Uterus (tissue), 2 donors: ENCODE measurements around the gene COX7A1.

Source experiments
- POLR2A ChIP-seq, 2 donors: fragments of 450-650 bp; IDR thresholded peaks; one replicate each; pipeline ENCODE4 v1.6.1; 2016; ENCODE audit warnings: antibody characterized with exemption in 2 of 2, mild to moderate bottlenecking in 1 of 2, moderate library complexity in 1 of 2
- TF ChIP-seq, protein P1 (sequence below), 4 experiments: fragments of 200-600 bp in 2 of 4; fragments of 450-650 bp in 2 of 4; sonication (generic) in 2 of 4; IDR thresholded peaks; one replicate each; pipeline ENCODE4 v1.5.1; 2016 to 2019; ENCODE audit warnings: antibody characterized with exemption in 4 of 4, mild to moderate bottlenecking in 2 of 4, moderate library complexity in 1 of 4

DNA sequence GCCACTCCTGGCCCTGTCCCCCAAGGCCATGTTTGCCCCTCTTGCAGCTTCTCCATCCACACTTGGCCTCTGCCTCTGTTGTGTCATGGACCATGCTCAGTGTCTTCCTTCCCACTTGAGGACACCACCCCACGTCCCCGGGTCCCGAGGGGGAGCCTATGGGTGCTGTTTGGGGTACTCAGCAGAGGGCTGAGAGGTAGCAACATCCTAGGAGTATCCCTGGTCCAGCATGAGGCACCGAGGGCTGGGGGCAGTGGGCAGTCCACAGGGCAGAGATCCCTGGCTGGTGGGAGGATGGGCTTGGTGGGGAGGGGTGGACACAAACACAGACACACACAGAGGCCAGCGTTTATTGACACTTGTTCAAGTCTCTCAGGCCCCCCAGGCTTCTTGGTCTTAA, 1.7 kb downstream of the COX7A1 start:
- TF ChIP-seq, protein P1, sequence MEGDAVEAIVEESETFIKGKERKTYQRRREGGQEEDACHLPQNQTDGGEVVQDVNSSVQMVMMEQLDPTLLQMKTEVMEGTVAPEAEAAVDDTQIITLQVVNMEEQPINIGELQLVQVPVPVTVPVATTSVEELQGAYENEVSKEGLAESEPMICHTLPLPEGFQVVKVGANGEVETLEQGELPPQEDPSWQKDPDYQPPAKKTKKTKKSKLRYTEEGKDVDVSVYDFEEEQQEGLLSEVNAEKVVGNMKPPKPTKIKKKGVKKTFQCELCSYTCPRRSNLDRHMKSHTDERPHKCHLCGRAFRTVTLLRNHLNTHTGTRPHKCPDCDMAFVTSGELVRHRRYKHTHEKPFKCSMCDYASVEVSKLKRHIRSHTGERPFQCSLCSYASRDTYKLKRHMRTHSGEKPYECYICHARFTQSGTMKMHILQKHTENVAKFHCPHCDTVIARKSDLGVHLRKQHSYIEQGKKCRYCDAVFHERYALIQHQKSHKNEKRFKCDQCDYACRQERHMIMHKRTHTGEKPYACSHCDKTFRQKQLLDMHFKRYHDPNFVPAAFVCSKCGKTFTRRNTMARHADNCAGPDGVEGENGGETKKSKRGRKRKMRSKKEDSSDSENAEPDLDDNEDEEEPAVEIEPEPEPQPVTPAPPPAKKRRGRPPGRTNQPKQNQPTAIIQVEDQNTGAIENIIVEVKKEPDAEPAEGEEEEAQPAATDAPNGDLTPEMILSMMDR (IDR thresholded peaks at IDR 0.05) = no peak
- TF ChIP-seq POLR2A (IDR thresholded peaks at IDR 0.05) = no peak
